LNCAP (cell line): ENCODE results near the gene KRT2.

Experiments
- TF ChIP-seq, protein P1 (sequence below): fragments of 450-650 bp; IDR thresholded peaks from 2 replicates; pipeline ENCODE4 v1.5.1; 2017; ENCODE audit warnings: mild to moderate bottlenecking

The KRT2 gene

DNA sequence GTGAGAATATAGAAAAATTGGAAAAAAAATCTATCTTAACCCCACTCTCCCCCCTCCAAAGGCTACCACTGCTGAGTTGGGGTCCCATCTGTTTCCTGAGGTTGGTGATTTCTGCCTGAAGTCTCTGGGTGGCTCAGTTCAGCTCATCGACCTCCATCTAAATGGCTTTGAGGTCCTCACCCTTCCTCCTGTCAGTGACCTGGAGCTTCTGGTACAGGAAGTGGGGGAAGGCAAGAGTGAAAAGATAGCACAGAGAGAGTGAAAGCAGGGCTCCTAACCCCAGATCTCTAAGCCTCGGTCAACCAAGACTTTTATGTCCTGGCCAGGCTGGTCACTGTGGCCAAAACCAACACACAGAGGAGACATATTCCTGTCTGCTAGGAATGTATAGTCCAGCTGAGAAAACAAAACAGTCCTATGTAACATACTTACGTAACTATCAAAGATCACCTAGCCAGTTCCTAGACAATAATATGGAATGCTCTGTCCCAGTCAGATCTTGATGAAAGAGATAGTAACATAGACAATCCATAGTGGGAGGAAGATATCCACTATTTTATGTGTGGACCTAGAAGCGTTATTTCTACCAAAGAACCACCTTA is 21.3 kb downstream of the KRT2 start:
- TF ChIP-seq, protein P1, sequence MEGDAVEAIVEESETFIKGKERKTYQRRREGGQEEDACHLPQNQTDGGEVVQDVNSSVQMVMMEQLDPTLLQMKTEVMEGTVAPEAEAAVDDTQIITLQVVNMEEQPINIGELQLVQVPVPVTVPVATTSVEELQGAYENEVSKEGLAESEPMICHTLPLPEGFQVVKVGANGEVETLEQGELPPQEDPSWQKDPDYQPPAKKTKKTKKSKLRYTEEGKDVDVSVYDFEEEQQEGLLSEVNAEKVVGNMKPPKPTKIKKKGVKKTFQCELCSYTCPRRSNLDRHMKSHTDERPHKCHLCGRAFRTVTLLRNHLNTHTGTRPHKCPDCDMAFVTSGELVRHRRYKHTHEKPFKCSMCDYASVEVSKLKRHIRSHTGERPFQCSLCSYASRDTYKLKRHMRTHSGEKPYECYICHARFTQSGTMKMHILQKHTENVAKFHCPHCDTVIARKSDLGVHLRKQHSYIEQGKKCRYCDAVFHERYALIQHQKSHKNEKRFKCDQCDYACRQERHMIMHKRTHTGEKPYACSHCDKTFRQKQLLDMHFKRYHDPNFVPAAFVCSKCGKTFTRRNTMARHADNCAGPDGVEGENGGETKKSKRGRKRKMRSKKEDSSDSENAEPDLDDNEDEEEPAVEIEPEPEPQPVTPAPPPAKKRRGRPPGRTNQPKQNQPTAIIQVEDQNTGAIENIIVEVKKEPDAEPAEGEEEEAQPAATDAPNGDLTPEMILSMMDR: no peak

- TF ChIP-seq, protein P1: no peak
Observed at GRCh38 chr12:52630008-52630500, 22.0 kb downstream of the KRT2 start.

DNA sequence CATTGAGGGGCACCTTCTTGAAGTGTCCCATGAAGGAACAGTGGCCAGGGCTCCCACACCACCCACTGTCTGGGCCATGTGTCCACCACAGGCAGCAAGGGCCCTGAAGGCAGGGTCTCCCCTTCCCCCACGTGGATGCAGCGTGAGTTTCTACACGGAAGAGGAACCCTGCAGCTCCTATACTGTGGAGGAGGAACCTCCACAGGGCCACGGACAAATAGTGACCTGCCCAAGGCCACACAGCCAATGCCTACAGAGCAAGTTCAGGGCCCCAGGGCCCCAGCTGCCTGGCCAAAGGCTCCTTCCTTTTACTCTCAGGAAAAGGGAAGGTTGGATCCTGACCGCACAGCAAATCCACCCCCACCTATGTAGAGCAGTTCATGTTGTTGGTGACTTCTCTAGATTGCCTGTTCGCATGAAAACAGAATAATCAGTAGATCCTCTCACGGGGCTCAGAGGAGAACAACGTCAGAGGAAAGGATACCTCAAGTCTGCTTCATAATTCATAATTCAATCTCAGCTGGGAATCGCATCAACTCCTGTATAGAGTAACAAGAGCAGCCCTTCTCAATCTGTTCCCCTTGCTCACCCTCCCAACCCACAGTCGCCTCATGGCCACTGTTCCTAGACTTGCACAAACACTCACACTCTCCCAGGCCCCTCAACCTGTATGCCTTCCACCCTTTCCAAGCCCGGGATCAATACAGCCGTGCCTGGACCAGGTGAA is 22.6 kb downstream of the KRT2 start:
- TF ChIP-seq, protein P1: no peak

- TF ChIP-seq, protein P1: no peak
Observed at GRCh38 chr12:52628841-52629240, 23.2 kb downstream of the KRT2 start.

- TF ChIP-seq, protein P1: no peak
Observed at GRCh38 chr12:52628111-52628507, 23.9 kb downstream of the KRT2 start.

- TF ChIP-seq, protein P1: no peak
Observed at GRCh38 chr12:52627395-52628110, 24.5 kb downstream of the KRT2 start.

DNA sequence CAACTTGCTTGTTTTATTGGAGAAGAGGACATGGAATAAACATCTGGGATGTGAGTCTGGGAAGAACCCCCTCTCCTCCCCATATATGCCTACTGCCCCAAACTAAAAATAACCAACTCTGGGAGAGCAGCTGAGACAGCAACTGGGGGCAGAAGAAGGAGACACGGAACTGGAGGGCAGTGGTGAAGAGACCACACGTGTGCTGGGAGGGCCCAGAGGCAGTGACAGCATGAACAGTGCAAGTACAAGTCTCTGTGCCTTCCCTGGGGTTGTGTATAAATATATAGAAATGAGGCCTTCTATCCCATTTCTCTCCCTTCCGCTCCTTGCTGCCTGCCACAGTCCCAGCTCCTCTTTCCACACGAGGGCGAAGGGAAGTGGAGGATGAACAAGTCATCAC is 29.7 kb downstream of the KRT2 start:
- TF ChIP-seq, protein P1: no peak
